AG20443 (cell line): Measurements from ENCODE around the gene TANC1.
"Not testable (repeated sequence)": the region's sequence is repeated elsewhere in the genome, so short reads cannot be mapped to it uniquely, and the experiment has no call there.

Experiments
- DNase-seq: peaks from one replicate; pipeline ENCODE4 v3.0.0; 2012; ENCODE audit warnings: low spot score, mixed read lengths

TANC1 gene

GRCh38 chr2:159140070-159140769, 171.8 kb downstream of the TANC1 start:
- DNase-seq: peak; percentile 61

GRCh38 chr2:159140821-159141220, 172.4 kb downstream of the TANC1 start:
- not testable (repeated sequence) for DNase-seq

- DNase-seq: no peak
Observed at GRCh38 chr2:159144776-159145614, 176.6 kb downstream of the TANC1 start.

- DNase-seq: no peak
Observed at GRCh38 chr2:159145745-159146354, 177.4 kb downstream of the TANC1 start.

- DNase-seq: no peak
Observed at GRCh38 chr2:159146996-159147666, 178.7 kb downstream of the TANC1 start.

- DNase-seq: no peak
Observed at GRCh38 chr2:159147690-159148089, 179.2 kb downstream of the TANC1 start.

GRCh38 chr2:159148901-159149300, 180.5 kb downstream of the TANC1 start:
- no peak for DNase-seq

GRCh38 chr2:159149747-159150146, 181.3 kb downstream of the TANC1 start:
- DNase-seq: no peak

- no peak for DNase-seq
Observed at GRCh38 chr2:159150280-159150746, 181.9 kb downstream of the TANC1 start.

- DNase-seq: no peak
Observed at GRCh38 chr2:159151198-159152127, 183.0 kb downstream of the TANC1 start.

- no peak for DNase-seq
Observed at GRCh38 chr2:159152128-159152778, 183.8 kb downstream of the TANC1 start.

GRCh38 chr2:159153063-159153462, 184.6 kb downstream of the TANC1 start:
- no peak for DNase-seq

- DNase-seq: no peak
Observed at GRCh38 chr2:159153463-159153862, 185.0 kb downstream of the TANC1 start.

- DNase-seq: no peak
Observed at GRCh38 chr2:159153951-159154350, 185.5 kb downstream of the TANC1 start.

- DNase-seq: no peak
Observed at GRCh38 chr2:159154366-159154765, 185.9 kb downstream of the TANC1 start.

GRCh38 chr2:159155320-159155719, 186.9 kb downstream of the TANC1 start:
- no peak for DNase-seq

- no peak for DNase-seq
Observed at GRCh38 chr2:159155791-159156190, 187.4 kb downstream of the TANC1 start.

GRCh38 chr2:159156834-159157233, 188.4 kb downstream of the TANC1 start:
- no peak for DNase-seq

- DNase-seq: no peak
Observed at GRCh38 chr2:159157361-159158209, 189.1 kb downstream of the TANC1 start.

GRCh38 chr2:159160412-159160811, 192.0 kb downstream of the TANC1 start:
- DNase-seq: no peak
